ENCODE data around the gene LYSMD4.

DNA sequence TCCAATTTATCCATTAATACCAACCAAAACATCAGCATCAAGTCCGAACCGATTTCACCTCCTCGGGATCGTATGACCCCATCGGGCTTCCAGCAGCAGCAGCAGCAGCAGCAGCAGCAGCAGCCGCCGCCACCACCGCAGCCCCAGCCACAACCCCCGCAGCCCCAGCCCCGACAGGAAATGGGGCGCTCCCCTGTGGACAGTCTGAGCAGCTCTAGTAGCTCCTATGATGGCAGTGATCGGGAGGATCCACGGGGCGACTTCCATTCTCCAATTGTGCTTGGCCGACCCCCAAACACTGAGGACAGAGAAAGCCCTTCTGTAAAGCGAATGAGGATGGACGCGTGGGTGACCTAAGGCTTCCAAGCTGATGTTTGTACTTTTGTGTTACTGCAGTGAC lies 20.8 kb downstream of the LYSMD4 start:
- TF ChIP-seq TCF12 (IDR thresholded peaks at IDR 0.05; ENCODE audit: low read depth, low read length) (no peak), SUZ12 (IDR thresholded peaks at IDR 0.05; ENCODE audit: low read length) (no peak), SP1 (IDR thresholded peaks at IDR 0.05; ENCODE audit: low read depth, low read length) (no peak), POU5F1 (IDR thresholded peaks at IDR 0.05; ENCODE audit: low read depth, low read length) (no peak), RNF2 (IDR thresholded peaks at IDR 0.05; ENCODE audit: borderline replicate concordance, low read depth, low read length, missing control alignments, poor library complexity, severe bottlenecking) (no peak), POLR2A (IDR thresholded peaks at IDR 0.05; ENCODE audit: control extremely low read depth in 1 of 2, low read depth in 2 of 2, low read length in 2 of 2) (no peak), PHF8 (conservative IDR thresholded peaks at IDR 0.05; ENCODE audit: low read depth, low read length) (no peak), MAFK (IDR thresholded peaks at IDR 0.05; ENCODE audit: low read depth, low read length) (no peak)
- TF ChIP-seq, protein P1, sequence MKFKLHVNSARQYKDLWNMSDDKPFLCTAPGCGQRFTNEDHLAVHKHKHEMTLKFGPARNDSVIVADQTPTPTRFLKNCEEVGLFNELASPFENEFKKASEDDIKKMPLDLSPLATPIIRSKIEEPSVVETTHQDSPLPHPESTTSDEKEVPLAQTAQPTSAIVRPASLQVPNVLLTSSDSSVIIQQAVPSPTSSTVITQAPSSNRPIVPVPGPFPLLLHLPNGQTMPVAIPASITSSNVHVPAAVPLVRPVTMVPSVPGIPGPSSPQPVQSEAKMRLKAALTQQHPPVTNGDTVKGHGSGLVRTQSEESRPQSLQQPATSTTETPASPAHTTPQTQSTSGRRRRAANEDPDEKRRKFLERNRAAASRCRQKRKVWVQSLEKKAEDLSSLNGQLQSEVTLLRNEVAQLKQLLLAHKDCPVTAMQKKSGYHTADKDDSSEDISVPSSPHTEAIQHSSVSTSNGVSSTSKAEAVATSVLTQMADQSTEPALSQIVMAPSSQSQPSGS (IDR thresholded peaks at IDR 0.05; ENCODE audit: low read length) = no peak
- TF ChIP-seq, protein P2, sequence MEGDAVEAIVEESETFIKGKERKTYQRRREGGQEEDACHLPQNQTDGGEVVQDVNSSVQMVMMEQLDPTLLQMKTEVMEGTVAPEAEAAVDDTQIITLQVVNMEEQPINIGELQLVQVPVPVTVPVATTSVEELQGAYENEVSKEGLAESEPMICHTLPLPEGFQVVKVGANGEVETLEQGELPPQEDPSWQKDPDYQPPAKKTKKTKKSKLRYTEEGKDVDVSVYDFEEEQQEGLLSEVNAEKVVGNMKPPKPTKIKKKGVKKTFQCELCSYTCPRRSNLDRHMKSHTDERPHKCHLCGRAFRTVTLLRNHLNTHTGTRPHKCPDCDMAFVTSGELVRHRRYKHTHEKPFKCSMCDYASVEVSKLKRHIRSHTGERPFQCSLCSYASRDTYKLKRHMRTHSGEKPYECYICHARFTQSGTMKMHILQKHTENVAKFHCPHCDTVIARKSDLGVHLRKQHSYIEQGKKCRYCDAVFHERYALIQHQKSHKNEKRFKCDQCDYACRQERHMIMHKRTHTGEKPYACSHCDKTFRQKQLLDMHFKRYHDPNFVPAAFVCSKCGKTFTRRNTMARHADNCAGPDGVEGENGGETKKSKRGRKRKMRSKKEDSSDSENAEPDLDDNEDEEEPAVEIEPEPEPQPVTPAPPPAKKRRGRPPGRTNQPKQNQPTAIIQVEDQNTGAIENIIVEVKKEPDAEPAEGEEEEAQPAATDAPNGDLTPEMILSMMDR (IDR thresholded peaks at IDR 0.05; ENCODE audit: control extremely low read depth in 1 of 3, insufficient read depth in 1 of 3, low read depth in 1 of 3, low read length in 3 of 3) = no peak

Measured in H1 (cell line).